GM12878 (cell line): ENCODE results near the gene FITM1. TPM values are rescaled to one million over a fixed set of nuclear protein-coding genes. Genes with fewer than 3 reads are reported as not detected.

Experiments
- DPF2 ChIP-seq: fragments of 450-650 bp; IDR thresholded peaks from 2 replicates; pipeline ENCODE4 v1.6.1; 2017; ENCODE audit warnings: mild to moderate bottlenecking
- EED ChIP-seq: sonication (generic); IDR thresholded peaks from 2 replicates; pipeline ENCODE4 v1.6.1; 2016; ENCODE audit warnings: antibody characterized with exemption, low read depth
- FOXK2 ChIP-seq: fragments of 450-650 bp; IDR thresholded peaks from 2 replicates; pipeline ENCODE4 v1.6.1; 2017; ENCODE audit warnings: mild to moderate bottlenecking, moderate library complexity
- MXI1 ChIP-seq: fragments of 150-350 bp; IDR thresholded peaks from 2 replicates; pipeline ENCODE4 v1.6.1; 2011; ENCODE audit warnings: low read depth, mild to moderate bottlenecking, inconsistent platforms, low read length, improper control_type of control experiment
- RUNX3 ChIP-seq: IDR thresholded peaks from 2 replicates; pipeline ENCODE4 v1.6.1; 2012; ENCODE audit warnings: low read length, inconsistent platforms
- SPI1 ChIP-seq: IDR thresholded peaks from 2 replicates; pipeline ENCODE4 v1.6.1; 2011; ENCODE audit warnings: low read depth, mild to moderate bottlenecking, low read length, moderate library complexity, borderline replicate concordance; ENCODE audit not compliant: insufficient read depth
- SREBF1 ChIP-seq: IDR thresholded peaks from 2 replicates; pipeline ENCODE4 v1.6.1; 2012; ENCODE audit warnings: mild to moderate bottlenecking, low read length
- STAT1 ChIP-seq: fragments of 450-650 bp; conservative IDR thresholded peaks from 2 replicates; pipeline ENCODE4 v1.6.1; 2014; ENCODE audit warnings: antibody characterized with exemption, mild to moderate bottlenecking
- TARDBP ChIP-seq: IDR thresholded peaks from 2 replicates; pipeline ENCODE4 v1.6.1; 2016; ENCODE audit warnings: borderline replicate concordance
- TCF3 ChIP-seq: IDR thresholded peaks from 2 replicates; pipeline ENCODE4 v1.6.1; 2012; ENCODE audit warnings: low read depth, mild to moderate bottlenecking, low read length, borderline replicate concordance; ENCODE audit not compliant: insufficient read depth
- YBX1 ChIP-seq: fragments of 450-650 bp; IDR thresholded peaks from 2 replicates; pipeline ENCODE4 v1.6.1; 2016; ENCODE audit warnings: antibody characterized with exemption
- polyA plus RNA-seq, 11 experiments: library from polyadenylated mRNA; depleted of rRNA in 4 of 11; unstranded in 6 of 11; stranded (reverse) in 5 of 11; fragments of >200 nt; fragmentation: Nextera tagmentation in 4 of 11; fragmentation: Illumina TruSeq in 1 of 11; extraction: Ambion mirVana in 4 of 11; extraction: Trizol in 1 of 11; gene quantifications; 1 replicate in 1 of 11; 2 replicates in 10 of 11; pipeline versions ENCODE4 v1.2.1 to v1.2.3, GENCODE V29; 2011 to 2016; ENCODE audit warnings: inconsistent platforms in 2 of 11, missing spikeins in 2 of 11, low read depth in 1 of 11
- total RNA-seq, 4 experiments: library from RNA; depleted of rRNA in 3 of 4; stranded (reverse); fragments of >200 nt in 3 of 4; fragmentation: Illumina TruSeq in 1 of 4; extraction: Trizol in 1 of 4; gene quantifications; 2 replicates each; pipeline versions ENCODE4 v1.2.1 to v1.2.3, GENCODE V29; 2013 to 2021
- TF ChIP-seq, protein P1 (sequence below): fragments of 450-650 bp; conservative IDR thresholded peaks from 2 replicates; pipeline ENCODE4 v1.6.1; 2017; ENCODE audit warnings: mild to moderate bottlenecking, moderate library complexity
- TF ChIP-seq, protein P2 (sequence below): fragments of 450-650 bp; IDR thresholded peaks from 2 replicates; pipeline ENCODE4 v1.6.1; 2018; ENCODE audit warnings: borderline replicate concordance, mild to moderate bottlenecking; ENCODE audit not compliant: partially characterized antibody
- TF ChIP-seq, protein P3 (sequence below): IDR thresholded peaks from 2 replicates; pipeline ENCODE4 v1.6.1; 2011; ENCODE audit warnings: mild to moderate bottlenecking, low read depth, low read length, moderate library complexity; ENCODE audit not compliant: insufficient replicate concordance
- TF ChIP-seq, protein P4 (sequence below): fragments of 450-650 bp; IDR thresholded peaks from 2 replicates; pipeline ENCODE4 v1.6.1; 2017; ENCODE audit warnings: borderline replicate concordance
- TF ChIP-seq, protein P5 (sequence below): fragments of 450-650 bp; IDR thresholded peaks from 2 replicates; pipeline ENCODE4 v1.6.1; 2017; ENCODE audit warnings: mild to moderate bottlenecking, low read depth, inconsistent platforms; ENCODE audit not compliant: poor library complexity, severe bottlenecking
- TF ChIP-seq, protein P6 (sequence below): IDR thresholded peaks from 2 replicates; pipeline ENCODE4 v1.6.1; 2011; ENCODE audit warnings: low read depth, mild to moderate bottlenecking, low read length, moderate library complexity, borderline replicate concordance; ENCODE audit errors: extremely low read depth
- TF ChIP-seq, protein P7 (sequence below): IDR thresholded peaks from 2 replicates; pipeline ENCODE4 v1.6.1; 2012; ENCODE audit warnings: low read depth, low read length, improper control_type of control experiment

Gene FITM1
- total and polyA plus RNA-seq, 10 of the 15 experiments (the other 5 are each of a cell fraction or from before 2014, with no cell fraction given): 0.11 to 1.9 (median 0.45) TPM; not detected in 2

DNA sequence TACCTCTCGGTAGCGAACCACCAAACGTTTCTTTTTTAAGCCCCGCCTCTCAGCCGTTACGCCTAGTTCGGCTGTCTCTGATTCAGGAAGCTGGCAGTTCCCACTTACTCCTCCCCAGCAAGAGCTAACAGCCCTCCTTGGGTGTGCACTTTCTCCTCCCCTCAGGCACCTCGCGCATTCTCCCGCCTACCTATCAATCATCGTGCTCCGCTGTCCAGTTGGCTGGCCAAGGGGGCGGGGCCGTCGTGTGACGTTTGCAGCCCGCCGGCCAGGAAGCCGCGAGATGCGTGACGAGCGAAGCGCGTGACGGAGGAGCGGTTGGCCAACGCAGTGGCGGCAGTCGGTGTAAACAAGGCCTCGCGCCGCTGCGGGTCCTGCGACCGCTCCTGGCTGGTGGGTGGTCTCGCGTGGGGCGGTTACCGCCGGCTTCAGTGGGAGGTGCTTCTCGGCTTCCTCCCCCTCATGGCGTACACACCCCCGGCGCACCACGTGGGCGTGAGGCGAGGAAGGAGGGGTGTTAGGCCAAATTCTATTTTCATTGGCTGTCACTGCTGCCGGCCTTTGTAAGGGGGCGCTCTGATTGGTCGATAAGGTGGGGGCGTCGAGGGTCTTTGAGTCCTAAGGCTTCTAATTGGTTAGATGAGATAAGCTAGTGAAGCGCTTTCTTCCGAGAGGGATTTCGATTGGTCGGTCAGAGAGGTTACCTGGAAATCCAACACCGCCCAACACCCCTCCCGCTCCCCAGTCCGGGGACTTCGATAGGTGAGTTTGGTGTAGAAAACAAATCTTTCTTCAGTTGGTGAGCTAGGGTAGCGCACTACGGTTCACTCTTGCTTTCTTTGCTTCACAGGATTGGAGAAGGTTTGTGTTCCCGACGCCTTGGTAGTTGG lies 15.7 kb upstream of the FITM1 start, which contains the start of the genes DCAF11 and NRL (continued):
- TF ChIP-seq, protein P1, sequence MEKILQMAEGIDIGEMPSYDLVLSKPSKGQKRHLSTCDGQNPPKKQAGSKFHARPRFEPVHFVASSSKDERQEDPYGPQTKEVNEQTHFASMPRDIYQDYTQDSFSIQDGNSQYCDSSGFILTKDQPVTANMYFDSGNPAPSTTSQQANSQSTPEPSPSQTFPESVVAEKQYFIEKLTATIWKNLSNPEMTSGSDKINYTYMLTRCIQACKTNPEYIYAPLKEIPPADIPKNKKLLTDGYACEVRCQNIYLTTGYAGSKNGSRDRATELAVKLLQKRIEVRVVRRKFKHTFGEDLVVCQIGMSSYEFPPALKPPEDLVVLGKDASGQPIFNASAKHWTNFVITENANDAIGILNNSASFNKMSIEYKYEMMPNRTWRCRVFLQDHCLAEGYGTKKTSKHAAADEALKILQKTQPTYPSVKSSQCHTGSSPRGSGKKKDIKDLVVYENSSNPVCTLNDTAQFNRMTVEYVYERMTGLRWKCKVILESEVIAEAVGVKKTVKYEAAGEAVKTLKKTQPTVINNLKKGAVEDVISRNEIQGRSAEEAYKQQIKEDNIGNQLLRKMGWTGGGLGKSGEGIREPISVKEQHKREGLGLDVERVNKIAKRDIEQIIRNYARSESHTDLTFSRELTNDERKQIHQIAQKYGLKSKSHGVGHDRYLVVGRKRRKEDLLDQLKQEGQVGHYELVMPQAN: peak; percentile 87
- TF ChIP-seq STAT1 (peak; percentile 62; the same call in 1 of the 2 replicates), YBX1 (no peak), MXI1 (no peak; the same call in none of the 2 replicates), SPI1 (peak; percentile 54; the same call in 1 of the 2 replicates), RUNX3 (peak; percentile 54), FOXK2 (peak; percentile 91), SREBF1 (0 out of 2 replicates have a peak, but pooled peaks have one; percentile 3), DPF2 (peak; percentile 96), EED (no peak), TARDBP (peak; percentile 72; the same call in 1 of the 2 replicates), TCF3 (no peak)
- TF ChIP-seq, protein P2, sequence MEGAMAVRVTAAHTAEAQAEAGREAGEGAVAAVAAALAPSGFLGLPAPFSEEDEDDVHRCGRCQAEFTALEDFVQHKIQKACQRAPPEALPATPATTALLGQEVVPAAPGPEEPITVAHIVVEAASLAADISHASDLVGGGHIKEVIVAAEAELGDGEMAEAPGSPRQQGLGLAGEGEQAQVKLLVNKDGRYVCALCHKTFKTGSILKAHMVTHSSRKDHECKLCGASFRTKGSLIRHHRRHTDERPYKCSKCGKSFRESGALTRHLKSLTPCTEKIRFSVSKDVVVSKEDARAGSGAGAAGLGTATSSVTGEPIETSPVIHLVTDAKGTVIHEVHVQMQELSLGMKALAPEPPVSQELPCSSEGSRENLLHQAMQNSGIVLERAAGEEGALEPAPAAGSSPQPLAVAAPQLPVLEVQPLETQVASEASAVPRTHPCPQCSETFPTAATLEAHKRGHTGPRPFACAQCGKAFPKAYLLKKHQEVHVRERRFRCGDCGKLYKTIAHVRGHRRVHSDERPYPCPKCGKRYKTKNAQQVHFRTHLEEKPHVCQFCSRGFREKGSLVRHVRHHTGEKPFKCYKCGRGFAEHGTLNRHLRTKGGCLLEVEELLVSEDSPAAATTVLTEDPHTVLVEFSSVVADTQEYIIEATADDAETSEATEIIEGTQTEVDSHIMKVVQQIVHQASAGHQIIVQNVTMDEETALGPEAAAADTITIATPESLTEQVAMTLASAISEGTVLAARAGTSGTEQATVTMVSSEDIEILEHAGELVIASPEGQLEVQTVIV: no peak
- TF ChIP-seq, protein P3, sequence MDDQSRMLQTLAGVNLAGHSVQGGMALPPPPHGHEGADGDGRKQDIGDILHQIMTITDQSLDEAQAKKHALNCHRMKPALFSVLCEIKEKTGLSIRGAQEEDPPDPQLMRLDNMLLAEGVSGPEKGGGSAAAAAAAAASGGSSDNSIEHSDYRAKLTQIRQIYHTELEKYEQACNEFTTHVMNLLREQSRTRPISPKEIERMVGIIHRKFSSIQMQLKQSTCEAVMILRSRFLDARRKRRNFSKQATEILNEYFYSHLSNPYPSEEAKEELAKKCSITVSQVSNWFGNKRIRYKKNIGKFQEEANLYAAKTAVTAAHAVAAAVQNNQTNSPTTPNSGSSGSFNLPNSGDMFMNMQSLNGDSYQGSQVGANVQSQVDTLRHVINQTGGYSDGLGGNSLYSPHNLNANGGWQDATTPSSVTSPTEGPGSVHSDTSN: peak; percentile 96
- TF ChIP-seq, protein P4, sequence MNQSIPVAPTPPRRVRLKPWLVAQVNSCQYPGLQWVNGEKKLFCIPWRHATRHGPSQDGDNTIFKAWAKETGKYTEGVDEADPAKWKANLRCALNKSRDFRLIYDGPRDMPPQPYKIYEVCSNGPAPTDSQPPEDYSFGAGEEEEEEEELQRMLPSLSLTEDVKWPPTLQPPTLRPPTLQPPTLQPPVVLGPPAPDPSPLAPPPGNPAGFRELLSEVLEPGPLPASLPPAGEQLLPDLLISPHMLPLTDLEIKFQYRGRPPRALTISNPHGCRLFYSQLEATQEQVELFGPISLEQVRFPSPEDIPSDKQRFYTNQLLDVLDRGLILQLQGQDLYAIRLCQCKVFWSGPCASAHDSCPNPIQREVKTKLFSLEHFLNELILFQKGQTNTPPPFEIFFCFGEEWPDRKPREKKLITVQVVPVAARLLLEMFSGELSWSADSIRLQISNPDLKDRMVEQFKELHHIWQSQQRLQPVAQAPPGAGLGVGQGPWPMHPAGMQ: peak; percentile 63; the same call in 1 of the 2 replicates
- TF ChIP-seq, protein P5, sequence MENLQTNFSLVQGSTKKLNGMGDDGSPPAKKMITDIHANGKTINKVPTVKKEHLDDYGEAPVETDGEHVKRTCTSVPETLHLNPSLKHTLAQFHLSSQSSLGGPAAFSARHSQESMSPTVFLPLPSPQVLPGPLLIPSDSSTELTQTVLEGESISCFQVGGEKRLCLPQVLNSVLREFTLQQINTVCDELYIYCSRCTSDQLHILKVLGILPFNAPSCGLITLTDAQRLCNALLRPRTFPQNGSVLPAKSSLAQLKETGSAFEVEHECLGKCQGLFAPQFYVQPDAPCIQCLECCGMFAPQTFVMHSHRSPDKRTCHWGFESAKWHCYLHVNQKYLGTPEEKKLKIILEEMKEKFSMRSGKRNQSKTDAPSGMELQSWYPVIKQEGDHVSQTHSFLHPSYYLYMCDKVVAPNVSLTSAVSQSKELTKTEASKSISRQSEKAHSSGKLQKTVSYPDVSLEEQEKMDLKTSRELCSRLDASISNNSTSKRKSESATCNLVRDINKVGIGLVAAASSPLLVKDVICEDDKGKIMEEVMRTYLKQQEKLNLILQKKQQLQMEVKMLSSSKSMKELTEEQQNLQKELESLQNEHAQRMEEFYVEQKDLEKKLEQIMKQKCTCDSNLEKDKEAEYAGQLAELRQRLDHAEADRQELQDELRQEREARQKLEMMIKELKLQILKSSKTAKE: peak; percentile 61
- TF ChIP-seq, protein P6, sequence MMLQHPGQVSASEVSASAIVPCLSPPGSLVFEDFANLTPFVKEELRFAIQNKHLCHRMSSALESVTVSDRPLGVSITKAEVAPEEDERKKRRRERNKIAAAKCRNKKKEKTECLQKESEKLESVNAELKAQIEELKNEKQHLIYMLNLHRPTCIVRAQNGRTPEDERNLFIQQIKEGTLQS: 0 out of 2 replicates have a peak, but pooled peaks have one; percentile 40
- TF ChIP-seq, protein P7, sequence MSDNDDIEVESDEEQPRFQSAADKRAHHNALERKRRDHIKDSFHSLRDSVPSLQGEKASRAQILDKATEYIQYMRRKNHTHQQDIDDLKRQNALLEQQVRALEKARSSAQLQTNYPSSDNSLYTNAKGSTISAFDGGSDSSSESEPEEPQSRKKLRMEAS: peak; percentile 88
